DND-41 (cell line): ENCODE measurements around the gene RRP36.

Experiments used
- ATAC-seq: fragments of 200-7000 bp; cut with Tn5 transposase; 3 replicates; pipeline ENCODE4 v1.9.1; 2021; ENCODE audit warnings: low read depth; ENCODE audit not compliant: insufficient read depth
- DNase-seq: peaks from one replicate; pipeline ENCODE4 v3.0.0-alpha.2; 2020
- H2AFZ ChIP-seq: 2 replicates; pipeline ENCODE4 v1.6.0; 2012; ENCODE audit warnings: low read depth, low read length
- H3K27ac ChIP-seq: 2 replicates; pipeline ENCODE4 v1.5.1; 2012; ENCODE audit warnings: low read length, inconsistent platforms
- H3K27me3 ChIP-seq: fragments of 200-600 bp; sonication (generic); 2 replicates; pipeline ENCODE4 v1.6.0; 2012; ENCODE audit warnings: low read length, mild to moderate bottlenecking, inconsistent platforms; ENCODE audit not compliant: insufficient read depth, poor library complexity
- H3K36me3 ChIP-seq: 2 replicates; pipeline ENCODE4 v1.5.1; 2012; ENCODE audit warnings: low read length, inconsistent platforms; ENCODE audit not compliant: insufficient read depth
- H3K4me1 ChIP-seq: 2 replicates; pipeline ENCODE4 v1.5.1; 2012; ENCODE audit warnings: mild to moderate bottlenecking, low read length; ENCODE audit not compliant: insufficient read depth
- H3K4me2 ChIP-seq: 2 replicates; pipeline ENCODE4 v1.6.0; 2012; ENCODE audit warnings: mild to moderate bottlenecking, moderate library complexity, low read length, inconsistent platforms; ENCODE audit not compliant: insufficient read depth
- H3K4me3 ChIP-seq, 2 experiments: fragments of 200-600 bp in 1 of 2; shearing (Covaris generic) in 1 of 2; 2 replicates each; pipeline ENCODE4 v1.5.1; 2012 to 2016; ENCODE audit warnings: inconsistent platforms in 2 of 2, low read length in 2 of 2, mild to moderate bottlenecking in 2 of 2, low read depth in 1 of 2, moderate library complexity in 1 of 2
- H3K79me2 ChIP-seq: 2 replicates; pipeline ENCODE4 v1.6.0; 2012; ENCODE audit warnings: low read length, inconsistent platforms; ENCODE audit not compliant: insufficient read depth
- H3K9ac ChIP-seq: 2 replicates; pipeline ENCODE4 v1.6.0; 2012; ENCODE audit warnings: low read depth, mild to moderate bottlenecking, inconsistent platforms, low read length, moderate library complexity
- H3K9me3 ChIP-seq: 2 replicates; pipeline ENCODE4 v1.5.1; 2012; ENCODE audit warnings: low read length, moderate library complexity, mild to moderate bottlenecking, inconsistent platforms; ENCODE audit not compliant: insufficient read depth, severe bottlenecking
- H4K20me1 ChIP-seq: 2 replicates; pipeline ENCODE4 v1.6.0; 2012; ENCODE audit warnings: low read length; ENCODE audit not compliant: insufficient read depth
- EZH2 ChIP-seq: IDR thresholded peaks from 3 replicates; pipeline ENCODE4 v1.6.1; 2012; ENCODE audit warnings: borderline replicate concordance, low read depth, mild to moderate bottlenecking, moderate library complexity, low read length, inconsistent platforms; ENCODE audit not compliant: severe bottlenecking
- TF ChIP-seq, protein P1 (sequence below): IDR thresholded peaks from 2 replicates; pipeline ENCODE4 v1.5.1; 2012; ENCODE audit warnings: borderline replicate concordance, low read length, moderate library complexity, mild to moderate bottlenecking; ENCODE audit not compliant: poor library complexity, severe bottlenecking; ENCODE audit errors: extremely low read depth

The RRP36 gene

DNA sequence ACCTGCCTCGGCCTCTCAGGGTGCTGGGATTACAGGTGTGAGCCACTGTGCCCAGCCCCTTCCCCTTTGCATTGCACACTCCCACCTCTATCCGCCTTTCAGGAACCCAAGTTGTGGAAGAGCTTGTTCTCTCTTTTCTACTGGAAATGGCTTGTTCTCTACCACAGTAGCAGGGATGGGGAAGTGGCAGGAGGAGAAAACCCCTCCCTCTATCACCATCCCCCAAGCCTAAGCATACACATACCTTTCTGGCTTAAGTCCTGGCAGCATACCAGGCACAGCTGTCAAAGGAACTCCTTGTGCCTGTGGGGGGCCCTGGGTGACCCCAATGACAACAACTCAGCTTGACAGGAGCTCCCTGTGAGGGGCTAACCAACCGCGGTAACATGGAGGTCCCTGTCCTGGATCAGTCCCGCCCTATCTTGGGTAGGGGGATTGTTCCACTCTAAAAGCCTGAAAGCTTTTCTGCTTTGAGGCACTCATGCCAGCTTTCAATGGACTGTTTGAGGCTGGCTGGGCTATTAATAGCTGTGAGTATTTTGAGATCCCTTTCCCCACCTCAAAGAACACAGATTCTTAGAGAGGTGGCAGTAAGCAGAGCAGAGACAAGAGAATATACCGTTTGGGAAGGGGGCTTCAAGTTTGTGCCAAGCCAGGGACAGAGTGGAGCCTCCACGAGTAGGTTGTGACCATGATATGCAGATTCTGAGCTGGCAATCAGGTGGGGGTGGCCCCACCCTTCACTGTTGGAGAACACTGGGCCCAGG is 5.1 kb upstream of the RRP36 start:
- no peak overlapping the region for H3K4me3 ChIP-seq
- TF ChIP-seq EZH2 = no peak
- TF ChIP-seq, protein P1, sequence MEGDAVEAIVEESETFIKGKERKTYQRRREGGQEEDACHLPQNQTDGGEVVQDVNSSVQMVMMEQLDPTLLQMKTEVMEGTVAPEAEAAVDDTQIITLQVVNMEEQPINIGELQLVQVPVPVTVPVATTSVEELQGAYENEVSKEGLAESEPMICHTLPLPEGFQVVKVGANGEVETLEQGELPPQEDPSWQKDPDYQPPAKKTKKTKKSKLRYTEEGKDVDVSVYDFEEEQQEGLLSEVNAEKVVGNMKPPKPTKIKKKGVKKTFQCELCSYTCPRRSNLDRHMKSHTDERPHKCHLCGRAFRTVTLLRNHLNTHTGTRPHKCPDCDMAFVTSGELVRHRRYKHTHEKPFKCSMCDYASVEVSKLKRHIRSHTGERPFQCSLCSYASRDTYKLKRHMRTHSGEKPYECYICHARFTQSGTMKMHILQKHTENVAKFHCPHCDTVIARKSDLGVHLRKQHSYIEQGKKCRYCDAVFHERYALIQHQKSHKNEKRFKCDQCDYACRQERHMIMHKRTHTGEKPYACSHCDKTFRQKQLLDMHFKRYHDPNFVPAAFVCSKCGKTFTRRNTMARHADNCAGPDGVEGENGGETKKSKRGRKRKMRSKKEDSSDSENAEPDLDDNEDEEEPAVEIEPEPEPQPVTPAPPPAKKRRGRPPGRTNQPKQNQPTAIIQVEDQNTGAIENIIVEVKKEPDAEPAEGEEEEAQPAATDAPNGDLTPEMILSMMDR = no peak
- peaks cover 68% of the 10 kb centered on the region for H3K36me3 ChIP-seq
- peak overlapping the region; percentile 90 for H3K4me2 ChIP-seq
- peak overlapping the region; percentile 22; the same call in 1 of the 2 replicates for H3K9ac ChIP-seq
- DNase-seq (no peak), ATAC-seq (no peak)
- no peaks in the 10 kb centered on the region for H3K9me3 ChIP-seq
- H3K4me1 ChIP-seq = peaks cover 76% of the 10 kb centered on the region
- H2AFZ ChIP-seq = no peak overlapping the region
- peaks cover 27% of the 10 kb centered on the region; the same call in 1 of the 2 replicates for H4K20me1 ChIP-seq
- H3K27ac ChIP-seq = no peak overlapping the region
- peaks cover 70% of the 10 kb centered on the region for H3K79me2 ChIP-seq
- H3K27me3 ChIP-seq = no peaks in the 10 kb centered on the region

- ATAC-seq (no peak), DNase-seq (no peak)
- TF ChIP-seq EZH2 = no peak
- TF ChIP-seq, protein P1 = no peak
- peaks cover 70% of the 10 kb centered on the region for H3K4me1 ChIP-seq
- H4K20me1 ChIP-seq = peaks cover 27% of the 10 kb centered on the region; the same call in 1 of the 2 replicates
- H3K27ac ChIP-seq = no peak overlapping the region
- peaks cover 69% of the 10 kb centered on the region for H3K79me2 ChIP-seq
- no peaks in the 10 kb centered on the region for H3K27me3 ChIP-seq
- H3K9me3 ChIP-seq = no peaks in the 10 kb centered on the region
- no peak overlapping the region for H3K4me3 ChIP-seq
- no peak overlapping the region for H2AFZ ChIP-seq
- H3K9ac ChIP-seq = 0 out of 2 replicates have a peak overlapping the region, but pooled peaks have one; percentile 22
- peaks cover 62% of the 10 kb centered on the region for H3K36me3 ChIP-seq
- peak overlapping the region; percentile 90 for H3K4me2 ChIP-seq
Measured at GRCh38 chr6:43016943-43017334, 4.5 kb upstream of the RRP36 start.

- no peaks in the 10 kb centered on the region for H3K9me3 ChIP-seq
- TF ChIP-seq EZH2 = no peak
- TF ChIP-seq, protein P1 = no peak
- H2AFZ ChIP-seq = no peak overlapping the region
- H3K9ac ChIP-seq = no peak overlapping the region
- H3K4me1 ChIP-seq = peaks cover 74% of the 10 kb centered on the region
- no peak overlapping the region for H3K4me2 ChIP-seq
- peaks cover 33% of the 10 kb centered on the region for H4K20me1 ChIP-seq
- peaks cover 72% of the 10 kb centered on the region for H3K79me2 ChIP-seq
- H3K27ac ChIP-seq = no peak overlapping the region
- DNase-seq (no peak), ATAC-seq (no peak)
- no peaks in the 10 kb centered on the region for H3K27me3 ChIP-seq
- H3K4me3 ChIP-seq = no peak overlapping the region
- peaks cover 60% of the 10 kb centered on the region for H3K36me3 ChIP-seq
Measured at GRCh38 chr6:43019152-43019551, 2.3 kb upstream of the RRP36 start.
